ENCODE measurements around the gene MAP2K4.

Gene MAP2K4

GRCh38 chr17:11996722-11997146 lies 23.9 kb upstream of the MAP2K4 start:
- no peaks in the 10 kb centered on the region for H3K9me3 ChIP-seq (ENCODE audit: severe bottlenecking)
- H3K36me3 ChIP-seq (ENCODE audit: low read depth): peaks cover 9% of the 10 kb centered on the region
- no peak for TF ChIP-seq CTCF (IDR thresholded peaks at IDR 0.05; ENCODE audit: poor library complexity, severe bottlenecking)
- H3K27me3 ChIP-seq (ENCODE audit: insufficient read depth, poor library complexity, severe bottlenecking): no peaks in the 10 kb centered on the region
- peaks cover 8% of the 10 kb centered on the region for H3K4me1 ChIP-seq (ENCODE audit: insufficient read depth, poor library complexity, severe bottlenecking)
- peak overlapping the region; percentile 57 for H3K27ac ChIP-seq (ENCODE audit: poor library complexity, severe bottlenecking)
- ATAC-seq (ENCODE audit: low read depth) (peak; percentile 26), DNase-seq (ENCODE audit: low spot score) (no peak)
- H3K4me3 ChIP-seq (ENCODE audit: severe bottlenecking): peak overlapping the region; percentile 71

GRCh38 chr17:11997147-11997971 lies 23.3 kb upstream of the MAP2K4 start, which contains the start of gene ZNF18:
Gene ZNF18 (minus strand): TSS chr17:11997475. CDS start chr17:11992829, 4,646 bp downstream.
- peak; percentile 95 for ATAC-seq (ENCODE audit: low read depth)
- peak; percentile 95 for DNase-seq (ENCODE audit: low spot score)

GRCh38 chr17:11997972-11998233 lies 22.8 kb upstream of the MAP2K4 start:
- Histone ChIP-seq H3K9me3 (ENCODE audit: severe bottlenecking) (no peaks in the 10 kb centered on the region), H3K4me3 (ENCODE audit: severe bottlenecking) (peak overlapping the region; percentile 71), H3K36me3 (ENCODE audit: low read depth) (no peaks in the 10 kb centered on the region), H3K27ac (ENCODE audit: poor library complexity, severe bottlenecking) (peak overlapping the region; percentile 57), H3K4me1 (ENCODE audit: insufficient read depth, poor library complexity, severe bottlenecking) (peaks cover 8% of the 10 kb centered on the region), H3K27me3 (ENCODE audit: insufficient read depth, poor library complexity, severe bottlenecking) (no peaks in the 10 kb centered on the region)
- ATAC-seq (ENCODE audit: low read depth): no peak
- no peak for DNase-seq (ENCODE audit: low spot score)
- no peak for TF ChIP-seq CTCF (IDR thresholded peaks at IDR 0.05; ENCODE audit: poor library complexity, severe bottlenecking)

More at GRCh38 chr17:11997147-11997971, 23.3 kb upstream of the MAP2K4 start, which contains the start of gene ZNF18:
- Histone ChIP-seq H3K27ac (ENCODE audit: poor library complexity, severe bottlenecking) (peak within 1 kb of the TSS; percentile 57), H3K27me3 (ENCODE audit: insufficient read depth, poor library complexity, severe bottlenecking) (no peaks in the 10 kb centered on the region), H3K9me3 (ENCODE audit: severe bottlenecking) (no peaks in the 10 kb centered on the region), H3K4me1 (ENCODE audit: insufficient read depth, poor library complexity, severe bottlenecking) (peaks cover 8% of the 10 kb centered on the region), H3K4me3 (ENCODE audit: severe bottlenecking) (peak within 1 kb of the TSS; percentile 71), H3K36me3 (ENCODE audit: low read depth) (peaks cover 3% of the 10 kb centered on the region; the same call in 1 of the 2 replicates)
- no peak for TF ChIP-seq CTCF (IDR thresholded peaks at IDR 0.05; ENCODE audit: poor library complexity, severe bottlenecking)

DNA sequence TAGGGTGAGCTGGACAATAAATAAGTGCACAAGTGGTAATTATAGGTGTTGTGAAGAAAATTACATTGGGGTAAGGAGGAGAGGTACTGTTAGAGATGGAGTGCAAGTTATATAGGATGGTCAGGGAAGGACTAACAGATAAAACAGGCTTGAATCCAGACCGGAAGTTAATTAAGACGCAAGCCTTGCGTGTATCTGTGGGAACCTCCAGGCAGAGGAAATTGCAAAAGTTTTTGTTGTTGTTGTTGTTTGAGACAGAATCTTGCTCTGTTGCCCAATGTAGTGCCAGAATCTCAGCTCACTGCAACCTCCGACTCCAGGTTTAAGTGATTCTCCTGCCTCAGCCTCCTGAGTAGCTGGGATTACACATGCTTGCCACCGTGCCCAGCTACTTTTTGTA lies 21.0 kb upstream of the MAP2K4 start:
- H3K9me3 ChIP-seq (ENCODE audit: severe bottlenecking): no peaks in the 10 kb centered on the region
- no peaks in the 10 kb centered on the region for H3K27me3 ChIP-seq (ENCODE audit: insufficient read depth, poor library complexity, severe bottlenecking)
- TF ChIP-seq CTCF (IDR thresholded peaks at IDR 0.05; ENCODE audit: poor library complexity, severe bottlenecking): no peak
- H3K4me3 ChIP-seq (ENCODE audit: severe bottlenecking): no peak overlapping the region
- no peak for ATAC-seq (ENCODE audit: low read depth)
- DNase-seq (ENCODE audit: low spot score): no peak
- peaks cover 8% of the 10 kb centered on the region for H3K4me1 ChIP-seq (ENCODE audit: insufficient read depth, poor library complexity, severe bottlenecking)
- no peaks in the 10 kb centered on the region for H3K36me3 ChIP-seq (ENCODE audit: low read depth)
- H3K27ac ChIP-seq (ENCODE audit: poor library complexity, severe bottlenecking): no peak overlapping the region

- no peaks in the 10 kb centered on the region for H3K36me3 ChIP-seq (ENCODE audit: low read depth)
- no peaks in the 10 kb centered on the region for H3K4me1 ChIP-seq (ENCODE audit: insufficient read depth, poor library complexity, severe bottlenecking)
- TF ChIP-seq CTCF (IDR thresholded peaks at IDR 0.05; ENCODE audit: poor library complexity, severe bottlenecking): no peak
- no peak for ATAC-seq (ENCODE audit: low read depth)
- H3K9me3 ChIP-seq (ENCODE audit: severe bottlenecking): no peaks in the 10 kb centered on the region
- H3K27me3 ChIP-seq (ENCODE audit: insufficient read depth, poor library complexity, severe bottlenecking): no peaks in the 10 kb centered on the region
- H3K27ac ChIP-seq (ENCODE audit: poor library complexity, severe bottlenecking): no peak overlapping the region
- no peak overlapping the region for H3K4me3 ChIP-seq (ENCODE audit: severe bottlenecking)
- no peak for DNase-seq (ENCODE audit: low spot score)
Measured at GRCh38 chr17:12007466-12007865, 13.2 kb upstream of the MAP2K4 start.

All from RWPE2 (cell line).